ENCODE measurements around the gene MORN3. TPM values are rescaled to one million over a fixed set of nuclear protein-coding genes. Genes with fewer than 3 reads are reported as not detected.

MORN3 gene
- total RNA-seq, 1 experiment from 2014 or later: 0.37 TPM

DNA sequence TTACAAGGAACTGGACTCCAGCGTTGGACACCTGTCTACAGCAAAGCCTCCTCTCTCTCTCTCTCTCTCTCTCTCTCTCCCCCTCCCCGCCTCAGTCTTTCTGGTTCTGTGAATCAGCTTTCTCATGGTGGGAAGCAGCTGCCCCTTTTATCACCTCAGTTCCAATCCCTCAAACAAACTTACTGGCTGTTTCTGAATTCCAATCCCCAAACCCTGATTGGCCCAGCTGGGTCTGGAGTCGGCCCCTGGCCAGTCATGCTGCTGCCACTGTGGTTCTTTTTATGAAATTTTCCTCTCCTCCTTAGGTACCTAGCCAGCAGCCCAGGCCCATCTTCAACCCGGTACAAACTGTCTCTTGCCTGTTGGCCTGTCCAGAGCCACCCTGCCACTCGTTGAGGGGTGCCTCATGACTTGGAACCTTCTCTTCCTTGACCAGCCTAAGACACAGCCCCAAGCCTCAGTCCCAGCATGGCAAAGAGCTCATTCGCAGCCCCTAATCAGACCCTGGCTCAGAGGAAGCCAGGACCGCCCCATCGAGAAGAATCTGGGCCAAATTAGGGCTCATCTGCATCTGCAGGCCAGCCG is 9.4 kb upstream of the MORN3 start:
- POLR2A ChIA-PET: no interaction called here
- Mint-ChIP-seq H3K36me3 (no peaks in the 10 kb centered on the region), H3K4me1 (peaks cover 17% of the 10 kb centered on the region), H3K27me3 (ENCODE audit: low read depth) (no peaks in the 10 kb centered on the region), H3K4me3 (no peak overlapping the region), H3K9me3 (no peaks in the 10 kb centered on the region), H3K27ac (peak overlapping the region; percentile 31; the same call in 1 of the 2 replicates)
- TF ChIP-seq, protein P1, sequence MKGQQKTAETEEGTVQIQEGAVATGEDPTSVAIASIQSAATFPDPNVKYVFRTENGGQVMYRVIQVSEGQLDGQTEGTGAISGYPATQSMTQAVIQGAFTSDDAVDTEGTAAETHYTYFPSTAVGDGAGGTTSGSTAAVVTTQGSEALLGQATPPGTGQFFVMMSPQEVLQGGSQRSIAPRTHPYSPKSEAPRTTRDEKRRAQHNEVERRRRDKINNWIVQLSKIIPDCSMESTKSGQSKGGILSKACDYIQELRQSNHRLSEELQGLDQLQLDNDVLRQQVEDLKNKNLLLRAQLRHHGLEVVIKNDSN (CRISPR knock-in tag; IDR thresholded peaks at IDR 0.05): 0 out of 2 replicates have a peak, but pooled peaks have one; percentile 20
- TF ChIP-seq RELA (CRISPR knock-in tag; IDR thresholded peaks at IDR 0.05; ENCODE audit: borderline replicate concordance): no peak
- ATAC-seq: peak; percentile 45
- no peak for DNase-seq (ENCODE audit: low spot score)
- CTCF ChIA-PET: interaction anchor here (0.6 to 4.0 kb wide), 11 partner anchors 10 to 237 kb away, joined by 3 to 22 read pairs (median 4); no protein-coding TSS in a partner anchor

DNA sequence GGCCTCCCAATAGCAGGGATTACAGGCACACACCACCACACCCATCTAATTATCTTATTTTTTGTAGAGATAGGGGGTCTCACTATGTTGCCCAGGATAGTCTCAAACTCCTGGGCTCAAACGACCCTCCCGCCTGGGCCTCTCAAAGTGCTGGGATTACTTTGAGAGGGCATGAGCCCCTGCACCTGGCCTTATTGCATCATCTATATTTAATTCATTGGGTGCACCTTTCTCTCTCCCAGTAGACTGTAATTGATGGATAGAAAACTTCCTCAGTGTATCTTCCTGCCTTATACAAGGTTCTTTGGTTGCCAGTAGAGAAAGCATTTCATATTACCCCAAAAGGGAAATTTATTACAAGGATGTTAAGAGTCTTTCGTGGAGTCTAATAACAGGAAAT is 8.9 kb upstream of the MORN3 start:
- no peak for DNase-seq (ENCODE audit: low spot score)
- H3K27me3 Mint-ChIP-seq (ENCODE audit: low read depth): no peaks in the 10 kb centered on the region
- H3K36me3 Mint-ChIP-seq: no peaks in the 10 kb centered on the region
- ChIA-PET CTCF (interaction anchor here (0.8 to 4.0 kb wide), 10 partner anchors 10 to 237 kb away, joined by 3 to 22 read pairs (median 4); no protein-coding TSS in a partner anchor), POLR2A (no interaction called here)
- ATAC-seq: no peak
- no peak overlapping the region for H3K4me3 Mint-ChIP-seq
- no peaks in the 10 kb centered on the region for H3K9me3 Mint-ChIP-seq
- H3K27ac Mint-ChIP-seq: no peak overlapping the region
- H3K4me1 Mint-ChIP-seq: peaks cover 22% of the 10 kb centered on the region
- TF ChIP-seq ZNF671 (CRISPR knock-in tag; IDR thresholded peaks at IDR 0.05): no peak
- no peak for TF ChIP-seq TEAD4 (CRISPR knock-in tag; IDR thresholded peaks at IDR 0.05)
- no peak for TF ChIP-seq ATF3 (CRISPR knock-in tag; conservative IDR thresholded peaks at IDR 0.05)
- TF ChIP-seq ZNF263 (CRISPR knock-in tag; IDR thresholded peaks at IDR 0.05; ENCODE audit: low read depth): no peak
- TF ChIP-seq OVOL2 (CRISPR knock-in tag; IDR thresholded peaks at IDR 0.05; ENCODE audit: borderline replicate concordance): no peak
- no peak for TF ChIP-seq FOXP1 (CRISPR knock-in tag; IDR thresholded peaks at IDR 0.05; ENCODE audit: borderline replicate concordance)
- no peak for TF ChIP-seq ZNF416 (CRISPR knock-in tag; IDR thresholded peaks at IDR 0.05)
- no peak for TF ChIP-seq TEAD1 (CRISPR knock-in tag; IDR thresholded peaks at IDR 0.05)
- TF ChIP-seq, protein P2, sequence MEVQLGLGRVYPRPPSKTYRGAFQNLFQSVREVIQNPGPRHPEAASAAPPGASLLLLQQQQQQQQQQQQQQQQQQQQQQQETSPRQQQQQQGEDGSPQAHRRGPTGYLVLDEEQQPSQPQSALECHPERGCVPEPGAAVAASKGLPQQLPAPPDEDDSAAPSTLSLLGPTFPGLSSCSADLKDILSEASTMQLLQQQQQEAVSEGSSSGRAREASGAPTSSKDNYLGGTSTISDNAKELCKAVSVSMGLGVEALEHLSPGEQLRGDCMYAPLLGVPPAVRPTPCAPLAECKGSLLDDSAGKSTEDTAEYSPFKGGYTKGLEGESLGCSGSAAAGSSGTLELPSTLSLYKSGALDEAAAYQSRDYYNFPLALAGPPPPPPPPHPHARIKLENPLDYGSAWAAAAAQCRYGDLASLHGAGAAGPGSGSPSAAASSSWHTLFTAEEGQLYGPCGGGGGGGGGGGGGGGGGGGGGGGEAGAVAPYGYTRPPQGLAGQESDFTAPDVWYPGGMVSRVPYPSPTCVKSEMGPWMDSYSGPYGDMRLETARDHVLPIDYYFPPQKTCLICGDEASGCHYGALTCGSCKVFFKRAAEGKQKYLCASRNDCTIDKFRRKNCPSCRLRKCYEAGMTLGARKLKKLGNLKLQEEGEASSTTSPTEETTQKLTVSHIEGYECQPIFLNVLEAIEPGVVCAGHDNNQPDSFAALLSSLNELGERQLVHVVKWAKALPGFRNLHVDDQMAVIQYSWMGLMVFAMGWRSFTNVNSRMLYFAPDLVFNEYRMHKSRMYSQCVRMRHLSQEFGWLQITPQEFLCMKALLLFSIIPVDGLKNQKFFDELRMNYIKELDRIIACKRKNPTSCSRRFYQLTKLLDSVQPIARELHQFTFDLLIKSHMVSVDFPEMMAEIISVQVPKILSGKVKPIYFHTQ (CRISPR knock-in tag; IDR thresholded peaks at IDR 0.05): no peak
- no peak for TF ChIP-seq ARID4B (CRISPR knock-in tag; IDR thresholded peaks at IDR 0.05; ENCODE audit: borderline replicate concordance)
- TF ChIP-seq TCF7 (CRISPR knock-in tag; IDR thresholded peaks at IDR 0.05; ENCODE audit: low read depth): no peak
- TF ChIP-seq CREM (CRISPR knock-in tag; IDR thresholded peaks at IDR 0.05): no peak
- TF ChIP-seq RELA (CRISPR knock-in tag; IDR thresholded peaks at IDR 0.05; ENCODE audit: borderline replicate concordance): no peak
- TF ChIP-seq ZNF423 (CRISPR knock-in tag; IDR thresholded peaks at IDR 0.05): no peak
- TF ChIP-seq NR3C1 (CRISPR knock-in tag; conservative IDR thresholded peaks at IDR 0.05; ENCODE audit: low read depth): no peak

Data from WTC11 (cell line).